Thyroid gland (tissue), 4 donors: ENCODE data around the gene PRX. TPM values are rescaled to one million over a fixed set of nuclear protein-coding genes. Genes with fewer than 3 reads are reported as not detected.

Source experiments
- DNase-seq, 2 donors: peaks; one replicate each; pipeline ENCODE4 v3.0.0-alpha.2; 2019
- H3K27ac ChIP-seq, 3 donors: fragments of 200-600 bp; sonication (generic); 1 replicate in 2 of 3; 2 replicates in 1 of 3; pipeline ENCODE4 v1.5.1; 2016 to 2019; ENCODE audit warnings: mild to moderate bottlenecking in 1 of 3, moderate library complexity in 1 of 3
- H3K27me3 ChIP-seq: fragments of 200-600 bp; sonication (generic); one replicate; pipeline ENCODE4 v1.5.1; 2019
- H3K36me3 ChIP-seq, 2 donors: fragments of 200-600 bp; sonication (generic); one replicate each; pipeline ENCODE4 v1.5.1; 2016 to 2019
- H3K4me1 ChIP-seq, 2 donors: fragments of 200-600 bp; sonication (generic); one replicate each; pipeline ENCODE4 v1.5.1; 2017 to 2019
- H3K4me3 ChIP-seq, 3 donors: fragments of 200-600 bp; sonication (generic); replicated peaks in 1 of 3; 1 replicate in 2 of 3; 2 replicates in 1 of 3; pipeline ENCODE4 v1.5.1; 2016; ENCODE audit warnings: mild to moderate bottlenecking in 1 of 3
- H3K9me3 ChIP-seq: fragments of 200-600 bp; sonication (generic); one replicate; pipeline ENCODE4 v1.5.1; 2017
- POLR2A ChIP-seq, 2 donors: fragments of 450-650 bp; IDR thresholded peaks; one replicate each; pipeline ENCODE4 v1.6.1; 2017; ENCODE audit warnings: antibody characterized with exemption in 2 of 2, mild to moderate bottlenecking in 2 of 2, moderate library complexity in 1 of 2
- WGBS, 2 donors: methylation state at CpG; one replicate each; pipeline ENCODE4 v1.1.5; 2017; 5-methylcytosine and 5-hydroxymethylcytosine counted together
- intact Hi-C: fragments of 100-400 bp; cut with DNase I; formaldehyde crosslinking; loops from one replicate; pipeline ENCODE4 v1.15.1; 2023
- total RNA-seq, 4 donors: library from RNA; depleted of rRNA; stranded (reverse); fragments of >200 nt; gene quantifications; one replicate each; pipeline ENCODE4 v1.2.3, GENCODE V29; 2016
- TF ChIP-seq, protein P1 (sequence below), 6 experiments: fragments of 200-600 bp in 3 of 6; fragments of 450-650 bp in 3 of 6; sonication (generic) in 3 of 6; IDR thresholded peaks; one replicate each; pipeline ENCODE4 v1.5.1; 2016 to 2019; ENCODE audit warnings: antibody characterized with exemption in 6 of 6, mild to moderate bottlenecking in 2 of 6, inconsistent platforms in 1 of 6, moderate library complexity in 1 of 6

Gene PRX
- total RNA-seq, 4 donors from 2014 or later: 7.3 to 27.5 (median 10.3) TPM

DNA sequence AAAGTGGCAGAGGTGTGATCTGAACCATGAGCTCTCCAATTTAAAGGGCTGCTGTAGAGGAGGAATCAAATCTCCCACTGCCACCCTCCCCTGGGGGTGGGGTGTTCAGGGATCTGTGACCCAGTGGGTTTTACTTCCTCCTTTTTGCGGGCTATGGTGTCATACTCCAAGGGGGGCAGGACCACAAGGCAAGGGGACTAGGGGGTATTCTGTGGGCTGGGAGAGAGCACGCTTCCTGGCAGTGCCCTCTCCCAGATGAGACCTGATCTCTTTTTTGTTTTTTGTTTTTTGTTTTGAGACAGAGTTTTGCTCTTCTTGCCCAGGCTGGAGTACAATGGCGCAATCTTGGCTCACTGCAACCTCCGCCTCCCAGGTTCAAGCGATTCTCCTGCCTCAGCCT lies 54.4 kb downstream of the PRX start:
- H3K27ac ChIP-seq: no peak overlapping the region

DNA sequence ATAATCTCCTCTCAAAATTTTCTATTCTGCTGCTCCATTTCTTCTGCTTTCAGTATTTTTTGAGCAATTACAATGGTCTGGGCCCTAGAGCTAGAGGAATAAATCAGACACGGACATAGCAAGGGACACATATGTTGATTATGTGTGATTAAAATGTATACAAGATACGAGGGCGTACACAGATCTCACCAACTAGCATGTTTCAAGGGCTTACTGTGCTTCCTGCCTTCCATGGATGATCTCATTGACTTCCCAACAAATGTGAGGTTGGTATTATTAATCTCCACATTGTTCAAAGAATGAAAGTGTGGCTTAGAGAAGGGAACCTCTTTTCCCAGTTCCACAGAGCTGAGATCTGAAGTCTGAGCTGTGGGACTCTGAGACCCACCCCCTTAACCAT lies 55.5 kb downstream of the PRX start:
- intact Hi-C loops: no loop called here
- no peak overlapping the region for H3K27ac ChIP-seq
- H3K4me3 ChIP-seq: no peak overlapping the region
- no peak for DNase-seq
- no peaks in the 10 kb centered on the region for H3K4me1 ChIP-seq
- TF ChIP-seq, protein P1, sequence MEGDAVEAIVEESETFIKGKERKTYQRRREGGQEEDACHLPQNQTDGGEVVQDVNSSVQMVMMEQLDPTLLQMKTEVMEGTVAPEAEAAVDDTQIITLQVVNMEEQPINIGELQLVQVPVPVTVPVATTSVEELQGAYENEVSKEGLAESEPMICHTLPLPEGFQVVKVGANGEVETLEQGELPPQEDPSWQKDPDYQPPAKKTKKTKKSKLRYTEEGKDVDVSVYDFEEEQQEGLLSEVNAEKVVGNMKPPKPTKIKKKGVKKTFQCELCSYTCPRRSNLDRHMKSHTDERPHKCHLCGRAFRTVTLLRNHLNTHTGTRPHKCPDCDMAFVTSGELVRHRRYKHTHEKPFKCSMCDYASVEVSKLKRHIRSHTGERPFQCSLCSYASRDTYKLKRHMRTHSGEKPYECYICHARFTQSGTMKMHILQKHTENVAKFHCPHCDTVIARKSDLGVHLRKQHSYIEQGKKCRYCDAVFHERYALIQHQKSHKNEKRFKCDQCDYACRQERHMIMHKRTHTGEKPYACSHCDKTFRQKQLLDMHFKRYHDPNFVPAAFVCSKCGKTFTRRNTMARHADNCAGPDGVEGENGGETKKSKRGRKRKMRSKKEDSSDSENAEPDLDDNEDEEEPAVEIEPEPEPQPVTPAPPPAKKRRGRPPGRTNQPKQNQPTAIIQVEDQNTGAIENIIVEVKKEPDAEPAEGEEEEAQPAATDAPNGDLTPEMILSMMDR (IDR thresholded peaks at IDR 0.05): no peak
- no peak for TF ChIP-seq POLR2A (IDR thresholded peaks at IDR 0.05)
- no peaks in the 10 kb centered on the region for H3K27me3 ChIP-seq
- no peaks in the 10 kb centered on the region for H3K9me3 ChIP-seq
- H3K36me3 ChIP-seq: no peaks in the 10 kb centered on the region
- WGBS, 2 donors: 88 to 90% methylated on average over 3 of the region's 3 CpGs

More for the DNA sequence above, 54.4 kb downstream of the PRX start:
- Histone ChIP-seq H3K9me3 (no peaks in the 10 kb centered on the region), H3K4me1 (no peaks in the 10 kb centered on the region), H3K4me3 (no peak overlapping the region), H3K27me3 (no peaks in the 10 kb centered on the region), H3K36me3 (no peaks in the 10 kb centered on the region)
- intact Hi-C loops: no loop called here
- WGBS, 2 donors: 79 to 96% methylated on average over 5 of the region's 5 CpGs
- DNase-seq: no peak
- TF ChIP-seq, protein P1 (IDR thresholded peaks at IDR 0.05): no peak
- TF ChIP-seq POLR2A (IDR thresholded peaks at IDR 0.05): no peak

DNA sequence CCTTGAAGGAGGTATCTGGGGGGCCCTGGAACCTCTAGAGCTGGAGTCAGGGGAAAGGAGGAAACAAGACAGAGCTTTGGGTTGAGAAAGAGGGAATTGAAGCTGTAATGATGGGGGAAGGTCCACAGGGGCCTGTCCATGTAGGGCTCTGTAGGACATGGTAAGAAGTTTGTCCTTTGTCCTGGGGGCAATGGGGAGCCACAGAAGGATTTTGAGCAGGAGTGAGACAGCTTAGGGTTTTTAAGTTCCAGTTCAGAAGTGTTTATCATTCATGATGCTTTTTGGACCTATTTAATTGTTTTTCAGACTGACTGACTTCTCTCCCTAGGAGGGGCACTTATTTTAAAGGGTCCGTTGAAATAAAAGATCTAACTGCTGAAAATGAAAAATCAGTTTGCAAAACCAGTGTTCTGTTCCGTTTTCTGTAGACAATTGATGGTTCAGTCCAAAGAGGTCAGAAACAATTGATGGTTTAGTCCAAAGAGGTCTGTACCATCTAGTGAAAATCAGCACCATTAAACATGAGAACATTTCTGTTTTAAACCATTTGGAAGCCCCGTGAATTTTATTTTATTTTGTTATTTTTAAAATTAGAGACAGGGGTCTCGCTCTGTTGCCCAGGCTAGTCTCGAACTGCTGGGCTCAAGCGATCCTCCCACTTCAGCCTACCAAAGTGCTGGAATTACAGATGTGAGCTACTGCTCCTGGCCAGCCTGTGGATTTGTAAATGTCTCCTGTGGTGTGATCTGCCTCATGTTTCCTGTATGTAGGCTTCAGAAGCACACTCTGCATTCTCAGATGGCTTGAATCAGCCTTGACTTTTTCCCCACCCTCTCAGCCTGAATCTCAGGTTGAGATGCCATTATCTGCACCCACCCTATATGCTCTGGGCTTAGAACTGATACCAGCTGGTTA lies 56.2 kb downstream of the PRX start:
- H3K9me3 ChIP-seq: no peaks in the 10 kb centered on the region
- 84 to 88% methylated on average over 6 of the region's 6 CpGs for WGBS, 2 donors
- H3K4me3 ChIP-seq: no peak overlapping the region
- H3K27ac ChIP-seq: no peak overlapping the region
- no peaks in the 10 kb centered on the region for H3K36me3 ChIP-seq
- TF ChIP-seq, protein P1 (IDR thresholded peaks at IDR 0.05): no peak
- TF ChIP-seq POLR2A (IDR thresholded peaks at IDR 0.05): no peak
- no peaks in the 10 kb centered on the region for H3K27me3 ChIP-seq
- H3K4me1 ChIP-seq: no peaks in the 10 kb centered on the region
- DNase-seq: no peak
- intact Hi-C loops: no loop called here

DNA sequence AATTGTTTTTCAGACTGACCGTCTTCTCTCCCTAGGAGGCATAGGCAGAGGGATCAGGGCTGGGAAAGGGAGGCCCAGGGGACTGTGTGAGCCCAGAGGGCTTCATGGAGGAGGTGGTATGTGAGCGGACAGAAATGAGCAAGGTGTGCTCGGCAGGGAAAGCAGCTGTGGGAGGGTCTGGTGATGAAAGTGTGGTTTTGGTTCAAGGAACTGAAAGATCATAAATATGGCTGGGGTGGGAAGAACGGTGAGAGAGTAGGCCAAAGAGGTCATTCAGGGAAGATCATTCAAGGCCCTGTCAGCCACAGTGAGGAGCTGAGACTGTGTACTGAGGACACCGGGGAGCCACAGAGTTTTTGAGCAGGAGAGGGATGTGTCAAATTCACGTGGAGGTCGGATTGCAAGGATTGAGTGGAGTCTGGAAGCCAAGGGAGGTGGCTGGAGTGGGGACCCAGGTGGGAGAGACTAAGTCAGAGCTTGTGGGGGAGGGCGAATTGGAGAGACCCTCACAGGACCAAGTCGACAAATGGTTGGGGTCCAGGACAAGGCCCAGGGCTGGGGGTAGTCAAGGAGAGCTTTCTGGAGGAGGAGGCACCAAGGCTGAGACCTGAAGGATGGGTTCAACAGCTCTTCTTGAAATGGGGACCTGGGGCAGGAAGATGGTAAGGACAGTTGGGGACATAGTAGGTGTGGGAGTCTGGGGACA lies 57.0 kb downstream of the PRX start:
- Histone ChIP-seq H3K27ac (no peak overlapping the region), H3K27me3 (no peaks in the 10 kb centered on the region), H3K36me3 (no peaks in the 10 kb centered on the region), H3K9me3 (no peaks in the 10 kb centered on the region), H3K4me3 (no peak overlapping the region), H3K4me1 (no peaks in the 10 kb centered on the region)
- no peak for DNase-seq
- TF ChIP-seq, protein P1 (IDR thresholded peaks at IDR 0.05): no peak
- TF ChIP-seq POLR2A (IDR thresholded peaks at IDR 0.05): no peak
- WGBS, 2 donors: 86 to 91% methylated on average over 9 of the region's 9 CpGs
- intact Hi-C loops: no loop called here
